ENCODE measurements around the gene TIMM50. TPM values are rescaled to one million over a fixed set of nuclear protein-coding genes. Genes with fewer than 3 reads are reported as not detected.
A peak's percentile ranks its signal among the peaks of the same experiment; 100 is the strongest.

TIMM50 gene
- total and polyA plus RNA-seq, 2 of the 13 experiments (the other 11 are each of a cell fraction or from before 2014, with no cell fraction given), result 91.1 to 92.5 TPM

DNA sequence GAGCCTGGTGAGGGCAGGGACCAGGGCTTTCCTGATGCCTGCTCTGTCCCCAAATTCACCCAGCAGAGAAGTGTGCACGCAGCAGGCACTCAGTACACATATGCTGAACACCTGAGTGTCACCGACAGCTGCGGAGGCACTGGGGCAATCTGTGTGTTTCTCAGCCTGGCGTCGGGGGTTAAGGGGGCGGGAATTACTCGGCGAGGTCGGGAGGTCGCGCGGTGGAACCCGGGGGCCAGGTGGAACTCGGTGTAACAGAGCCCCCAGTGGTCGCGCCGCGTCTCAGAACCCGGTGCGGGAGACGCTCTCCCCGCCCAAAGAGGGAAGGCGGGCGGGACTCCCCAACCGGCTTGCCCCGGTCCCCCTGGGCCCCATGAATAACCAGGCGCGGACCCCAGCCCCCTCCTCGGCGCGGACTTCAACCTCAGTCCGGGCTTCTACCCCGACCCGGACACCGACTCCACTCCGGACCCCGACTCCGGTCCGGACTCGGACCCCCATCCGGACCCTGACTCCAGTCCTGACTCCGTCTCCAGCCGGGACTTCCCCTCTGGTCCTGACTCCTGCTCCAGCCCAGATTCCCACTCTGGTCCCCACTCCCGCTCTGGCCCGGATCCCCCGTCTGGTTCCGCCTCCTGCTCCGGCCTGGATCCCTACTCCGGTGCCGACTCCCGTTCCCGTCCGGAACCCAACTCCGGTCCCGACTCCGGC lies 34.4 kb downstream of the TIMM50 start, which contains the start of gene SELENOV (continued):
- TF ChIP-seq, protein P1, sequence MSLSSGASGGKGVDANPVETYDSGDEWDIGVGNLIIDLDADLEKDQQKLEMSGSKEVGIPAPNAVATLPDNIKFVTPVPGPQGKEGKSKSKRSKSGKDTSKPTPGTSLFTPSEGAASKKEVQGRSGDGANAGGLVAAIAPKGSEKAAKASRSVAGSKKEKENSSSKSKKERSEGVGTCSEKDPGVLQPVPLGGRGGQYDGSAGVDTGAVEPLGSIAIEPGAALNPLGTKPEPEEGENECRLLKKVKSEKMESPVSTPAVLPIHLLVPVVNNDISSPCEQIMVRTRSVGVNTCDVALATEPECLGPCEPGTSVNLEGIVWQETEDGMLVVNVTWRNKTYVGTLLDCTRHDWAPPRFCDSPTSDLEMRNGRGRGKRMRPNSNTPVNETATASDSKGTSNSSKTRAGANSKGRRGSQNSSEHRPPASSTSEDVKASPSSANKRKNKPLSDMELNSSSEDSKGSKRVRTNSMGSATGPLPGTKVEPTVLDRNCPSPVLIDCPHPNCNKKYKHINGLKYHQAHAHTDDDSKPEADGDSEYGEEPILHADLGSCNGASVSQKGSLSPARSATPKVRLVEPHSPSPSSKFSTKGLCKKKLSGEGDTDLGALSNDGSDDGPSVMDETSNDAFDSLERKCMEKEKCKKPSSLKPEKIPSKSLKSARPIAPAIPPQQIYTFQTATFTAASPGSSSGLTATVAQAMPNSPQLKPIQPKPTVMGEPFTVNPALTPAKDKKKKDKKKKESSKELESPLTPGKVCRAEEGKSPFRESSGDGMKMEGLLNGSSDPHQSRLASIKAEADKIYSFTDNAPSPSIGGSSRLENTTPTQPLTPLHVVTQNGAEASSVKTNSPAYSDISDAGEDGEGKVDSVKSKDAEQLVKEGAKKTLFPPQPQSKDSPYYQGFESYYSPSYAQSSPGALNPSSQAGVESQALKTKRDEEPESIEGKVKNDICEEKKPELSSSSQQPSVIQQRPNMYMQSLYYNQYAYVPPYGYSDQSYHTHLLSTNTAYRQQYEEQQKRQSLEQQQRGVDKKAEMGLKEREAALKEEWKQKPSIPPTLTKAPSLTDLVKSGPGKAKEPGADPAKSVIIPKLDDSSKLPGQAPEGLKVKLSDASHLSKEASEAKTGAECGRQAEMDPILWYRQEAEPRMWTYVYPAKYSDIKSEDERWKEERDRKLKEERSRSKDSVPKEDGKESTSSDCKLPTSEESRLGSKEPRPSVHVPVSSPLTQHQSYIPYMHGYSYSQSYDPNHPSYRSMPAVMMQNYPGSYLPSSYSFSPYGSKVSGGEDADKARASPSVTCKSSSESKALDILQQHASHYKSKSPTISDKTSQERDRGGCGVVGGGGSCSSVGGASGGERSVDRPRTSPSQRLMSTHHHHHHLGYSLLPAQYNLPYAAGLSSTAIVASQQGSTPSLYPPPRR (CRISPR knock-in tag; IDR thresholded peaks at IDR 0.05; ENCODE audit: borderline replicate concordance), result 0 out of 2 replicates have a peak, but pooled peaks have one; percentile 39
- TF ChIP-seq SALL2 (CRISPR knock-in tag; IDR thresholded peaks at IDR 0.05) (no peak), ATF1 (CRISPR knock-in tag; IDR thresholded peaks at IDR 0.05) (no peak), NPAS2 (CRISPR knock-in tag; IDR thresholded peaks at IDR 0.05; ENCODE audit: borderline replicate concordance) (no peak), RFXANK (CRISPR knock-in tag; IDR thresholded peaks at IDR 0.05) (no peak), KAT2B (IDR thresholded peaks at IDR 0.05; ENCODE audit: borderline replicate concordance, low read depth, low read length) (no peak), TAF1 (CRISPR knock-in tag; IDR thresholded peaks at IDR 0.05) (no peak), KDM3A (CRISPR knock-in tag; IDR thresholded peaks at IDR 0.05; ENCODE audit: low read depth) (no peak), CCDC6 (CRISPR knock-in tag; IDR thresholded peaks at IDR 0.05) (no peak)
- TF ChIP-seq, protein P2, sequence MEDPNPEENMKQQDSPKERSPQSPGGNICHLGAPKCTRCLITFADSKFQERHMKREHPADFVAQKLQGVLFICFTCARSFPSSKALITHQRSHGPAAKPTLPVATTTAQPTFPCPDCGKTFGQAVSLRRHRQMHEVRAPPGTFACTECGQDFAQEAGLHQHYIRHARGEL (CRISPR knock-in tag; IDR thresholded peaks at IDR 0.05), result no peak
- TF ChIP-seq, protein P3, sequence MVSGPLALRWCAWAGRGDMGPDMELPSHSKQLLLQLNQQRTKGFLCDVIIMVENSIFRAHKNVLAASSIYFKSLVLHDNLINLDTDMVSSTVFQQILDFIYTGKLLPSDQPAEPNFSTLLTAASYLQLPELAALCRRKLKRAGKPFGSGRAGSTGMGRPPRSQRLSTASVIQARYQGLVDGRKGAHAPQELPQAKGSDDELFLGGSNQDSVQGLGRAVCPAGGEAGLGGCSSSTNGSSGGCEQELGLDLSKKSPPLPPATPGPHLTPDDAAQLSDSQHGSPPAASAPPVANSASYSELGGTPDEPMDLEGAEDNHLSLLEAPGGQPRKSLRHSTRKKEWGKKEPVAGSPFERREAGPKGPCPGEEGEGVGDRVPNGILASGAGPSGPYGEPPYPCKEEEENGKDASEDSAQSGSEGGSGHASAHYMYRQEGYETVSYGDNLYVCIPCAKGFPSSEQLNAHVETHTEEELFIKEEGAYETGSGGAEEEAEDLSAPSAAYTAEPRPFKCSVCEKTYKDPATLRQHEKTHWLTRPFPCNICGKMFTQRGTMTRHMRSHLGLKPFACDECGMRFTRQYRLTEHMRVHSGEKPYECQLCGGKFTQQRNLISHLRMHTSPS (CRISPR knock-in tag; IDR thresholded peaks at IDR 0.05; ENCODE audit: low read depth), result no peak
- TF ChIP-seq, protein P4, sequence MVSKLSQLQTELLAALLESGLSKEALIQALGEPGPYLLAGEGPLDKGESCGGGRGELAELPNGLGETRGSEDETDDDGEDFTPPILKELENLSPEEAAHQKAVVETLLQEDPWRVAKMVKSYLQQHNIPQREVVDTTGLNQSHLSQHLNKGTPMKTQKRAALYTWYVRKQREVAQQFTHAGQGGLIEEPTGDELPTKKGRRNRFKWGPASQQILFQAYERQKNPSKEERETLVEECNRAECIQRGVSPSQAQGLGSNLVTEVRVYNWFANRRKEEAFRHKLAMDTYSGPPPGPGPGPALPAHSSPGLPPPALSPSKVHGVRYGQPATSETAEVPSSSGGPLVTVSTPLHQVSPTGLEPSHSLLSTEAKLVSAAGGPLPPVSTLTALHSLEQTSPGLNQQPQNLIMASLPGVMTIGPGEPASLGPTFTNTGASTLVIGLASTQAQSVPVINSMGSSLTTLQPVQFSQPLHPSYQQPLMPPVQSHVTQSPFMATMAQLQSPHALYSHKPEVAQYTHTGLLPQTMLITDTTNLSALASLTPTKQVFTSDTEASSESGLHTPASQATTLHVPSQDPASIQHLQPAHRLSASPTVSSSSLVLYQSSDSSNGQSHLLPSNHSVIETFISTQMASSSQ (IDR thresholded peaks at IDR 0.05; ENCODE audit: low read depth), result no peak
- TF ChIP-seq, protein P4 (CRISPR knock-in tag; IDR thresholded peaks at IDR 0.05; ENCODE audit: borderline replicate concordance), result no peak
- TF ChIP-seq, protein P5, sequence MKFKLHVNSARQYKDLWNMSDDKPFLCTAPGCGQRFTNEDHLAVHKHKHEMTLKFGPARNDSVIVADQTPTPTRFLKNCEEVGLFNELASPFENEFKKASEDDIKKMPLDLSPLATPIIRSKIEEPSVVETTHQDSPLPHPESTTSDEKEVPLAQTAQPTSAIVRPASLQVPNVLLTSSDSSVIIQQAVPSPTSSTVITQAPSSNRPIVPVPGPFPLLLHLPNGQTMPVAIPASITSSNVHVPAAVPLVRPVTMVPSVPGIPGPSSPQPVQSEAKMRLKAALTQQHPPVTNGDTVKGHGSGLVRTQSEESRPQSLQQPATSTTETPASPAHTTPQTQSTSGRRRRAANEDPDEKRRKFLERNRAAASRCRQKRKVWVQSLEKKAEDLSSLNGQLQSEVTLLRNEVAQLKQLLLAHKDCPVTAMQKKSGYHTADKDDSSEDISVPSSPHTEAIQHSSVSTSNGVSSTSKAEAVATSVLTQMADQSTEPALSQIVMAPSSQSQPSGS (CRISPR knock-in tag; IDR thresholded peaks at IDR 0.05), result 0 out of 2 replicates have a peak, but pooled peaks have one; percentile 34

Measured in HepG2 (cell line).